Measurements from ENCODE around the gene CYTIP. TPM values are rescaled to one million over a fixed set of nuclear protein-coding genes. Genes with fewer than 3 reads are reported as not detected.
"Not testable (repeated sequence)": the region's sequence is repeated elsewhere in the genome, so short reads cannot be mapped to it uniquely, and the experiment has no call there.

CYTIP gene
- total RNA-seq, 1 experiment from 2014 or later: not detected

DNA sequence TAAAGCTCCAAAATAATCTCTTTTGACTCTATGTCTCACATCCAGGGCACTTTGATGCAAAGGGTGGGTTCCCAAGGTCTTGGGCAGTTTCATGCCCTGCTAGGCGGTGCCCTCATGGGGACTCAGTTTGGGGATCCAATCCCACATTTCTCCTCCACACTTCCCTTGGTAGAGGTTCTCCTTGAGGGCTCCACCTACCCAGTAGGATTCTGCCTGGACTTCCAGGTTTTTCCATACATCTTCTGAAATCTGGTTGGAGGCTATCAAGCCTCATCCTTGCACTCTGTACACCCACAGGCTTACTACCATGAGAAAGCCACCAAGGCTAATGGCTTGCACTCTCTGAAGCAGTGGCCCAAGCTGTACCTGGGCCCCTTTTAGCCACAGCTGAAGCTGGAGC, 68.5 kb downstream of the CYTIP start:
- ChIA-PET POLR2A (ENCODE audit: low non-redundant PET) (no interaction called here), CTCF (no interaction called here)
- Histone ChIP-seq H3K27me3 (replicated peaks; ENCODE audit: insufficient read depth, low read depth, low read length, poor library complexity) (no peaks in the 10 kb centered on the region), H3K9me3 (ENCODE audit: low read depth, low read length, poor library complexity, severe bottlenecking) (peaks cover 5% of the 10 kb centered on the region), H3K27ac (ENCODE audit: low read depth, low read length, poor library complexity, severe bottlenecking) (no peak overlapping the region), H3K36me3 (ENCODE audit: insufficient read depth, low read length, poor library complexity, severe bottlenecking) (no peaks in the 10 kb centered on the region), H3K4me3 (ENCODE audit: low read depth, low read length, poor library complexity, severe bottlenecking) (no peak overlapping the region), H3K4me1 (ENCODE audit: insufficient read depth, low read length, poor library complexity, severe bottlenecking) (no peaks in the 10 kb centered on the region)
- intact Hi-C loops (cut with micrococcal nuclease; ENCODE audit: unreplicated experiment): no loop called here
- TF ChIP-seq, protein P1, sequence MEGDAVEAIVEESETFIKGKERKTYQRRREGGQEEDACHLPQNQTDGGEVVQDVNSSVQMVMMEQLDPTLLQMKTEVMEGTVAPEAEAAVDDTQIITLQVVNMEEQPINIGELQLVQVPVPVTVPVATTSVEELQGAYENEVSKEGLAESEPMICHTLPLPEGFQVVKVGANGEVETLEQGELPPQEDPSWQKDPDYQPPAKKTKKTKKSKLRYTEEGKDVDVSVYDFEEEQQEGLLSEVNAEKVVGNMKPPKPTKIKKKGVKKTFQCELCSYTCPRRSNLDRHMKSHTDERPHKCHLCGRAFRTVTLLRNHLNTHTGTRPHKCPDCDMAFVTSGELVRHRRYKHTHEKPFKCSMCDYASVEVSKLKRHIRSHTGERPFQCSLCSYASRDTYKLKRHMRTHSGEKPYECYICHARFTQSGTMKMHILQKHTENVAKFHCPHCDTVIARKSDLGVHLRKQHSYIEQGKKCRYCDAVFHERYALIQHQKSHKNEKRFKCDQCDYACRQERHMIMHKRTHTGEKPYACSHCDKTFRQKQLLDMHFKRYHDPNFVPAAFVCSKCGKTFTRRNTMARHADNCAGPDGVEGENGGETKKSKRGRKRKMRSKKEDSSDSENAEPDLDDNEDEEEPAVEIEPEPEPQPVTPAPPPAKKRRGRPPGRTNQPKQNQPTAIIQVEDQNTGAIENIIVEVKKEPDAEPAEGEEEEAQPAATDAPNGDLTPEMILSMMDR (conservative IDR thresholded peaks at IDR 0.05; ENCODE audit: low read depth, low read length): no peak
- no peak for TF ChIP-seq EZH2 (IDR thresholded peaks at IDR 0.05; ENCODE audit: borderline replicate concordance, low read depth, low read length, poor library complexity, severe bottlenecking)
- no TSS peak for BruUV-seq (replicated peaks)
- DNase-seq (ENCODE audit: low spot score): no peak

GRCh38 chr2:157368508-157368907, 75.4 kb downstream of the CYTIP start:
- H3K4me3 ChIP-seq (ENCODE audit: low read depth, low read length, poor library complexity, severe bottlenecking); POLR2A ChIA-PET (ENCODE audit: low non-redundant PET); DNase-seq (ENCODE audit: low spot score); intact Hi-C loops (cut with micrococcal nuclease; ENCODE audit: unreplicated experiment); H3K27me3 ChIP-seq (replicated peaks; ENCODE audit: insufficient read depth, low read depth, low read length, poor library complexity); H3K4me1 ChIP-seq (ENCODE audit: insufficient read depth, low read length, poor library complexity, severe bottlenecking); H3K27ac ChIP-seq (ENCODE audit: low read depth, low read length, poor library complexity, severe bottlenecking); BruUV-seq (replicated peaks); CTCF ChIA-PET; H3K36me3 ChIP-seq (ENCODE audit: insufficient read depth, low read length, poor library complexity, severe bottlenecking); H3K9me3 ChIP-seq (ENCODE audit: low read depth, low read length, poor library complexity, severe bottlenecking): not testable (repeated sequence)

DNA sequence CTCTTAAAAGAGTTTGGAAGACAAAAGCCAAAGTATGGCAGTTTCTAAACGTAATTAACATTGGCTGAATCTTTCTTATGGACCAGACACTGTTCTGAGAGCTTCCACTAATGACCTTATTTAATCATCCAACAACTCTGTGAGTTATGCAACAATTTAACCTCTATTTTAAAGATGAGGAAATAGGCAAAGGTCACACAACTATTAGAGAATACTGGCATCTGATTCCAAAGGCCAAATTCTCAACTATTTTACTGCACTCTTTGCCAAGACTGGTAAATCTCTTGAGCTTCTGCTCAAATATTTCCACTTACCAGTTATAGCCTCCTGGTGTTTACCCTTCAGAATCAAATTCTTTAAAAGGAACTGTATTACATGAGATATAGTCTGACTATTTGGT, 76.2 kb downstream of the CYTIP start:
- H3K4me1 ChIP-seq (ENCODE audit: insufficient read depth, low read length, poor library complexity, severe bottlenecking): no peaks in the 10 kb centered on the region
- POLR2A ChIA-PET (ENCODE audit: low non-redundant PET): no interaction called here
- TF ChIP-seq, protein P1 (conservative IDR thresholded peaks at IDR 0.05; ENCODE audit: low read depth, low read length): no peak
- TF ChIP-seq EZH2 (IDR thresholded peaks at IDR 0.05; ENCODE audit: borderline replicate concordance, low read depth, low read length, poor library complexity, severe bottlenecking): no peak
- H3K27me3 ChIP-seq (replicated peaks; ENCODE audit: insufficient read depth, low read depth, low read length, poor library complexity): no peaks in the 10 kb centered on the region
- intact Hi-C loops (cut with micrococcal nuclease; ENCODE audit: unreplicated experiment): no loop called here
- no peak overlapping the region for H3K4me3 ChIP-seq (ENCODE audit: low read depth, low read length, poor library complexity, severe bottlenecking)
- CTCF ChIA-PET: no interaction called here
- no peak for DNase-seq (ENCODE audit: low spot score)
- H3K36me3 ChIP-seq (ENCODE audit: insufficient read depth, low read length, poor library complexity, severe bottlenecking): no peaks in the 10 kb centered on the region
- no peak overlapping the region for H3K27ac ChIP-seq (ENCODE audit: low read depth, low read length, poor library complexity, severe bottlenecking)
- no peaks in the 10 kb centered on the region for H3K9me3 ChIP-seq (ENCODE audit: low read depth, low read length, poor library complexity, severe bottlenecking)
- BruUV-seq (replicated peaks): no TSS peak

Other genes starting within 250 kb of the CYTIP start
- not detected in 2 replicates for gene GALNT5, start 186.4 kb downstream of the CYTIP start, total RNA-seq (2021)
- not detected in 2 replicates for gene ERMN, start 118.3 kb downstream of the CYTIP start, total RNA-seq (2021)
- gene ACVR1C, start 184.8 kb upstream of the CYTIP start, total RNA-seq (2021): 0.13 TPM in 1 of 2 replicates, not detected in the other